HG02840 (cell line): ENCODE results near the gene HTN3.
"Not testable (repeated sequence)": the region's sequence is repeated elsewhere in the genome, so short reads cannot be mapped to it uniquely, and the experiment has no call there.

Experiments used
- ATAC-seq: cut with Tn5 transposase; IDR thresholded peaks from one replicate; pipeline ENCODE4 v1.9.1; 2021; ENCODE audit warnings: mild to moderate bottlenecking, moderate library complexity, moderate number of reproducible peaks; ENCODE audit not compliant: unreplicated experiment, low FRiP score

HTN3 gene

DNA sequence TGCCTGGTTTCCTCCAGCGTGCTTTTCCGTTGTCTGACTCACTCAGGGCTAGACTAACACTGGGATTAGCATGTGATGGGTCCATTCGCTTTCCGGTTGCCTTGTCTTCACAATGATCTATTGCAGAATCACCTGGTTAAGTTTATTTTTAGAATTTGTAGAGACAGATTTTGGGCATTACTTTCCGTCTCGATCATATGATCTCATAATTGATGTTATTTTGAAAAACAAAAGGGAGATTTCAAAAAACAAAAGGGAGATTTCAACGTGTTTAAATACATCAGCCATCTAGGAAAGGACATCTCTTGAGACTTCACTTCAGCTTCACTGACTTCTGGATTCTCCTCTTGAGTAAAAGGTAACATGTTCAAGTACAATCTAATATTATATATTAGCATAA lies at the start of gene HTN3:
HTN3 (plus strand) TSS at position 301 of the 400 bp plus-strand sequence. CDS start 2,282 bp downstream, outside the sequence.
- not testable (repeated sequence) for ATAC-seq

DNA sequence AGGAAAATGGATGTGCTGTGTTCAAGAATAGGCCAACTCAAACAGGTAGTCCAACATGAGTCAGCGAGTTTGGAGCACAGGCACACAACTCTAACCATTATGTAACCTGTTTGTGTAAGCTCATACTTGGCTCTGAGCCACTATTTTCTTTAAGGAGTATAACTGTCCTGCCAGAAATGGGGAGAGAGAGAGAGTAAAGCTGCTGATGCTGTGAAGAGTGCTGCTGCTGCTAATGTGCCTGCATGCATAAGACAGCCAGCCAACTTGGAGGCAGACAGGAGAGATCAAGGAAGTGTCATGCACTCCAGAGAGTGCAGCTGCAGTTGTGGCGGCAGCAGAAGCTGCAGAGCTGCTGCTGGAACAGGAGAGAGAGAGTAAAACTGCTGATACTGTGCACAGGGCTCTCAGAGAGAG lies 44.2 kb upstream of the HTN3 start:
- no peak for ATAC-seq

DNA sequence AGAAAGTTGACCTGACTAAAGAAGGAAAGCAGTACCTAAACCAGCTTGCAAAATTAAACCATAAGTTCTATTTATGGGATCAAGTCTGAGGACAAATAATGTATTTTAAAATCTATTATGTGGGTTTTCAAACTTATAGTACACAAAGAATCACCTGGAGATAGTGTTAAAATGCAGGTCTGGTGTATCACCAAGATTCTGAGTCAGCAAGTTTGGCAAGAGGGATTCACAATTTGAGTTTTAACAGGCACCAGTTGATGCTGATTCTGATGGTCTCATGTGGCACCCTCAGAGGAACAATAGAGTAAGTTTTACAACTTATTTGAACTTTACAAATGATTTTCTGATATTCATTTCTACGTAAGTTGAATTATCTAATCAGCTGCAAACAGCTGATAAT lies 41.6 kb upstream of the HTN3 start:
- no peak for ATAC-seq

DNA sequence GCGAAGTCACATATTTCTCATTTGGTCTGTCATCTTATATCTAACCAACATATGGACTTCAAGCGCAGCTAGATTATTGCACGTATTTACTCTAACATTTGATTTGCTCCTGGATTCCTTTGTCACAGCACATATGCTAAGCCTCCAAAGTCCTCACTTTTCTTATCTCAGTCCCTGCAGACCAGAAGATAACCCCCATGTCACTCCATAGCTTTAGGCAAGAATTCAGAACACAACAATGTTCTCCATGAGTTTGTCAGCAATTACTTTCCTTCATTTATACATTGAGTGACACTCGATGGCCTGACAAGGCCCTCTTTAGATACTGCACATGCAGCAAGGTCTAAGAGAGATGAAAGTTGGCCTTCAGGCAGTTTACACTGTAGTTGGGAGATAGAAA lies 37.2 kb upstream of the HTN3 start:
- no peak for ATAC-seq

DNA sequence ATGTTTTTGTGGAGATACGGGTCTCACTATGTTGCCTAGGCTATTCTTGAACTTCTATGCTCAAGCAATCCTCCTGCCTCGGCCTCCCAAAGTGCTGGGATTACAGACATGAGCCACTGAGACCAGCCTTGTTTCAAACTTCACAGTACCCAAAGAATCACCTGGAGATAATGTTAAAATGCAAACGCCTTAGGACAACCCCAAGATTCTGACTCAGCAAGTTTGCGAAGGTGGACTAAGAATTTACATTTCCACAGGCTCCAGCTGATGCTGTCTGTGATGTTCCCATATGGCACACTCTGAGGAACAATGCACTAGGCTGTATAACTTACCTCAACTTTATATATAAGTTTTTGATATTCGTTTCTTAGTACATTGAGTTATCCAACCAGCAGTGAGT lies 33.5 kb upstream of the HTN3 start:
- no peak for ATAC-seq

- no peak for ATAC-seq
Measured at GRCh38 chr4:69995526-69996016, 32.7 kb upstream of the HTN3 start, which contains the start of gene STATH. Gene STATH, plus strand, starts transcription at chr4:69995966. Its CDS starts 2,472 bp downstream, at chr4:69998438.

- no peak for ATAC-seq
Measured at GRCh38 chr4:69999420-69999819, 28.8 kb upstream of the HTN3 start.

DNA sequence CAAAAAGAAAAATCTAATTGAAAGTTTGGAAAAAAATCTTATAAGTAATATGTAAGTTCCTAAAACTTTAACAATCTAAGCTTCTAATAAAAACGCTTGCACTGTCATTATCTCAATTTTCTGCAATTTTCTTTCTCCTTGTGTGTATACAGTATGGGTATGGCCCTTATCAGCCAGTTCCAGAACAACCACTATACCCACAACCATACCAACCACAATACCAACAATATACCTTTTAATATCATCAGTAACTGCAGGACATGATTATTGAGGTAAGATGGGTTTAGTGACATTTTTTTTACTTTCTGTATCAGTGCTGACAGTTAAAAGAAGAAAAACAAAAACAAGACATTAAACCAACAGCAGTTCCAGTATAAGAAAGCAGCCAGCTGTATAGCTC lies 27.5 kb upstream of the HTN3 start:
- ATAC-seq = no peak

- ATAC-seq = no peak
Measured at GRCh38 chr4:70002507-70002906, 25.8 kb upstream of the HTN3 start.

- no peak for ATAC-seq
Measured at GRCh38 chr4:70008771-70009170, 19.5 kb upstream of the HTN3 start.

- not testable (repeated sequence) for ATAC-seq
Measured at GRCh38 chr4:70019006-70019405, 9.3 kb upstream of the HTN3 start.

GRCh38 chr4:70023218-70023617 lies 5.0 kb upstream of the HTN3 start:
- no peak for ATAC-seq

GRCh38 chr4:70027011-70027410 lies 1.2 kb upstream of the HTN3 start:
- no peak for ATAC-seq

DNA sequence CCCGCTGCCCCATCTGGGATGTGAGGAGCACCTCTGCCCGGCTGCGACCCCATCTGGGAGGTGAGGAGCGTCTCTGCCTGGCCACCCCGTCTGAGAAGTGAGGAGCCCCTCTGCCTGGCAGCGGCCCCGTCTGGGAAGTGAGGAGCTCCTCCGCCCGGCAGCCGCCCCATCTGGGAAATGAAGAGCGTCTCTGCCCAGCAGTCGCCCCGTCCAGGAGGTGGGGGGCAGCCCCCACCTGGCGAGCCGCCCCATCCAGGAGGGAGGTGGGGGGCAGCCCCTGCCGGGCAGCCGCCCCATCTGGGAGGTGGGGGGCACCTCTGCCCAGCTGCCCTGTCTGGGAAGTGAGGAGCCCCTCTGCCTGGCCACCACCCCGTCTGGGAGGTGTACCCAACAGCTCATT lies 9.3 kb downstream of the HTN3 start:
- not testable (repeated sequence) for ATAC-seq

- ATAC-seq = not testable (repeated sequence)
Measured at GRCh38 chr4:70039928-70040327, 11.7 kb downstream of the HTN3 start.

DNA sequence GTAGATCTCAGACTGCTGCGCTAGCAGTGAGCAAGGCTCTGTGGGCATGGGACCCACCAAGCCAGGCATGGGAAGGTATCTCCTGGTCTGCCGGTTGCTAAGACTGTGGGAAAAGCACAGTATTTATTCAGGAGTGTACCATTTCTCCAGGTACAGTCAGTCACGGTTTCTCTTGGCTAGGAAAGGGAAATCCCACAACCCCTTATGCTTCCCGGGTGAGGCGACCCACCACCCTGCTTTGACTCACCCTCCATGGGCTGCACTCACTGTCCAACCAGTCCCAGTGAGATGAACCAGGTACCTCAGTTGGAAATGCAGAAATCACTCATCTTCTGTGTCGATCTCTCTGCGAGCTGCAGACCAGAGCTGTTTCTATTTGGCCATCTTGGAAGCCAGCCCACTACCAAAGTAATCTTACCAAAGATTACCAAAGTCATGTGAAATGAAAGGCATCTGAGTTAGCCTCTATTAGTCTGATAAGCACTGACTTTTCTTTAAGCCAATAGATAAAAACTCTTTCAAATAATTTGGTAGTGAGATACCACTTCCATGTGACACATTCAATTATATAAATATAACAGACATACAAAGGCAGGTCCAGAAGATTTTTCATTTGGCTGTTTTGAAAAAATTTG lies 13.5 kb downstream of the HTN3 start:
- ATAC-seq = no peak

DNA sequence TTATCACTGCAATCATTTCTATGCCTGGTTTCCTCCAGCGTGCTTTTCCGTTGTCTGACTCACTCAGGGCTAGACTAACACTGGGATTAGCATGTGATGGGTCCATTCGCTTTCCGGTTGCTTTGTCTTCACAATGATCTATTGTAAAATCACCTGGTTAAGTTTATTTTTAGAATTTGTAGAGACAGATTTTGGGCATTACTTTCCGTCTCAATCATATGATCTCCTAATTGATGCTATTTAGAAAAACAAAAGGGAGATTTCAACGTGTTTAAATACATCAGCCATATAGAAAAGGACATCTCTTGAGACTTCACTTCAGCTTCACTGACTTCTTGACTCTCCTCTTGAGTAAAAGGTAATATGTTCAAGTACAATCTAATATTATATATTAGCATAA lies 21.9 kb downstream of the HTN3 start, which contains the start of gene HTN1:
HTN1 (plus strand) TSS at position 301 of the 400 bp plus-strand sequence. CDS start 2,639 bp downstream, outside the sequence.
- ATAC-seq = not testable (repeated sequence)

- ATAC-seq = not testable (repeated sequence)
Measured at GRCh38 chr4:70056534-70056933, 28.3 kb downstream of the HTN3 start.

DNA sequence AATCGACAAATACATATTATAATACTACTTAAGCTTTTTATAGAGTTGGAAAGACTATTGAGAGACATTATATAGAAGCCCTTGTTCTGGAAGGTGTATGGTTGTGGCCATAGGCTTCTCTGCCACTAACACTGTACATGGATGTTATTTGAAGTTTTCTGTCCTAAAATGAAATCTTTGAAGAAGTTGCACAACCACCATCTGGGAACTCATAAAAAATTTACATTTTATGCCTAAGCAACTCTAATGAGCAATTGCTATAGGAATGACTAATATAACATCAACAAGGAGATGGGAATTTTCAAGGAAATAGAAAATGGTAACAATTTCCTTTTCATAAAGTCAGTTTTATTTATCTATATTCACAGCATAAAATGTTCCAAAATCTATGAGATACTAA lies 29.4 kb downstream of the HTN3 start:
- no peak for ATAC-seq

GRCh38 chr4:70059149-70059548 lies 30.9 kb downstream of the HTN3 start:
- ATAC-seq = no peak

- ATAC-seq = peak; percentile 71
Measured at GRCh38 chr4:70062000-70062399, 33.7 kb downstream of the HTN3 start.

GRCh38 chr4:70080205-70080604 lies 51.9 kb downstream of the HTN3 start:
- ATAC-seq = no peak
